Testis (tissue), 2 donors: ENCODE results near the gene PHF23.

ENCODE experiments used
- POLR2A ChIP-seq: fragments of 450-650 bp; IDR thresholded peaks from one replicate; pipeline ENCODE4 v1.6.1; 2017; ENCODE audit warnings: antibody characterized with exemption, mild to moderate bottlenecking, moderate library complexity
- TF ChIP-seq, protein P1 (sequence below), 3 experiments: fragments of 450-650 bp in 2 of 3; fragments of 200-600 bp in 1 of 3; sonication (generic) in 1 of 3; IDR thresholded peaks; one replicate each; pipeline ENCODE4 v1.5.1; 2016 to 2019; ENCODE audit warnings: antibody characterized with exemption in 3 of 3, mild to moderate bottlenecking in 2 of 3, moderate library complexity in 1 of 3

DNA sequence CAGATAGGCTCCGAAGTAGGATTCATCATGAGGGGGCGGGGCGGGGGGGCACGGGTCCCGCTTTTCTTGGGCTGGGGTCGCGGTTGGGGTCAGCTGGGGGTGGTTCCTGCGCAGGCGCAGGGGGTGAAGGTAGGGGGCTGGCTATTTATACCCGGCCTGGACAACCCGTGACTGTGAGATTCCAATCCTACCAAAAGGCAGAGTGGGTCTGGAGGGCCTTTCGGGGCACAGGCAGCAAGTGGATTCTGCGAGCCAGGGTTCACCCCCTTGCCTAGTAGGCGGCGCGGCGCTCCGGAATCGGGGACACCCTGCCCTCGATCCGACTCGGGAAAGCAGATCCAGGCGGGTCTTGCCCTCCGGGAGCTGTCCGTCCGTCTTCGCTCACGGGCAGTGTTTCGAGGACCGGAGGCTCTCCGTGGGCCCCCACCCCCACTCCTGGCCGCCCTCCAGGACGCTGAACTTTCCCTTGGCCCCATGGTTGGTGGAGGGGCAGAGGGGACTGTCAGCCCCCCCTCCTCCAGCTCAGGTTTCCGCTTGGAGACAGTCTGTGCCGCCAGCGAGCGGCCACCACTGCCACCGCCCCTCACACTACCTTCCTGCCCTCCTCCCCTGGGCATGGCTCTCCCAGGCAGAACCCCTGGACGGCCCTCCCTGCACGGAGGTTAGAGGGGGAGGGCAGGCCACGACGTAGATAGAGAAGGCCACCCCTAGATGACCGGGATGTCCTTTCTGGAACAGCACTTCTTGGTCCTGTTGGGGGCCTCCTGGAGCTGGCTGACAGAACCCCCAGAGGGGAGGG lies 42.9 kb upstream of the PHF23 start:
- TF ChIP-seq, protein P1, sequence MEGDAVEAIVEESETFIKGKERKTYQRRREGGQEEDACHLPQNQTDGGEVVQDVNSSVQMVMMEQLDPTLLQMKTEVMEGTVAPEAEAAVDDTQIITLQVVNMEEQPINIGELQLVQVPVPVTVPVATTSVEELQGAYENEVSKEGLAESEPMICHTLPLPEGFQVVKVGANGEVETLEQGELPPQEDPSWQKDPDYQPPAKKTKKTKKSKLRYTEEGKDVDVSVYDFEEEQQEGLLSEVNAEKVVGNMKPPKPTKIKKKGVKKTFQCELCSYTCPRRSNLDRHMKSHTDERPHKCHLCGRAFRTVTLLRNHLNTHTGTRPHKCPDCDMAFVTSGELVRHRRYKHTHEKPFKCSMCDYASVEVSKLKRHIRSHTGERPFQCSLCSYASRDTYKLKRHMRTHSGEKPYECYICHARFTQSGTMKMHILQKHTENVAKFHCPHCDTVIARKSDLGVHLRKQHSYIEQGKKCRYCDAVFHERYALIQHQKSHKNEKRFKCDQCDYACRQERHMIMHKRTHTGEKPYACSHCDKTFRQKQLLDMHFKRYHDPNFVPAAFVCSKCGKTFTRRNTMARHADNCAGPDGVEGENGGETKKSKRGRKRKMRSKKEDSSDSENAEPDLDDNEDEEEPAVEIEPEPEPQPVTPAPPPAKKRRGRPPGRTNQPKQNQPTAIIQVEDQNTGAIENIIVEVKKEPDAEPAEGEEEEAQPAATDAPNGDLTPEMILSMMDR (IDR thresholded peaks at IDR 0.05) = no peak
- TF ChIP-seq POLR2A = no peak
